ENCODE results near the gene MAN2A1.

Gene MAN2A1

DNA sequence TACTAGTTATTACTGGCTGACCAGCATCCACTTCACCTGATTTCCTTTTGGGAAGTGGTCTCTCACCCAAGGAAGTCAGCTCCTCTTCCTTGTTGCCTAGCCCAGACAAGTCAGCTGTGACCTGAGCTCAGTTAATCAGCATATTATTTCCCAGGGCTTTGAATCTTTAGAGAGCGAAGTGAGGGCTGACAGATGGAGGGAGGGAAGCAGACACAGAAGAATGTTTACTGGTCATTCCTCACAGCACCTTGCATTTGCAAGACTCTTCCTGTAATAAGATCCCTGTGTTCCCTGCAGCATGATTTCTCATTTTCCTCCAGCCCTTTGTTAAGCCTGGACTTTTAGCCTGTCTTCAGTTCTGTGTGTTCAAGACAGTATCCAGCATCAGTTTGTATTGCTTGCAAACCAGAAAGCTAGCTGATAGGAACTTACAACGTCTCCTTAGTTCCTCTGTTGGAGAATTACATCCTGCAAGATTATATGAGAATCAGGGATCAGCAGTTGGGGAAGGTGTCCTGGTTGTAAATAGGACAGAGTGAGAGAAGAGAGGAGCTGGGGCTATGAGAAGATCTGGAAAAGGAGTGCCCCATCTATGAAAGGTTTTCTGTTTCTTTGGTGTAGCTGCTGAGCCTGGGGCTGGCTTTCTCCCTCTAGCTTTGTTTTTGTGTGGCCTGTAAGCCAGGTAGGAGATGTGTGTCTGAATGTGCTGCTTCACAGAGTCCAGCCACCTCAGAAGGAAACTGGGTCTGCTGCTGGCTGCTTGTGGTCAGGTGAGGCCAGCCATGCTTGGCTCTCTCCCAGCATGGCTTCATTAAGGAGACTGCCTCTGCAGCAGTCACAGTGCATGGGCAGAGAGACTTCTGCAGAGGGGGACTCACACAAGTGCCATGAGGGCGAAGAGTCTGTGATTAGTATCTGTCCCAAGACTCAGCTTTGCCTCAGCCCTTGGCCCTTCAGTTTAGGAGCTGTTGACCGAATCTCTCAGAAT, 50.3 kb downstream of the MAN2A1 start:
- TF ChIP-seq CTCF (IDR thresholded peaks at IDR 0.05; ENCODE audit: extremely low read depth, missing control alignments), result no peak
- peak; percentile 4 for DNase-seq (ENCODE audit: low spot score)

DNA sequence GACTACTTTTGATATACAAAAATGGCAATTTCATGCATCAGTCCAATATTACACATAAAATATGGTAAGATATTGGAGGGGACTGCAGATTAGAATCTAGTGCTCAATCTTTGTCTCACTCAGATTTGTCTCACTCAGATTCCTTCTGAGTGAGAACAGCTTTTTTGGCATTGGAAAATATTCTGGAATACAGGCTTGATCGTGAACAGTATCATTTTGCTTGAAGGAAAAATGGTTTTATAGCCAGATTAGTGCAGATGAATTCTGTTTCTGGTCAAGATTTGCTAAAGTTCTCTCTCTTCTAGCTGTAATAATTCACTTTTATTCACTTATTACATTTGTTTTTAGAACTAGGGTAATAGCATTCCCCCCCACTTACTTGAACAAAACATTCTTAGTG, 51.2 kb downstream of the MAN2A1 start:
- TF ChIP-seq CTCF (IDR thresholded peaks at IDR 0.05; ENCODE audit: extremely low read depth, missing control alignments), result no peak
- DNase-seq (ENCODE audit: low spot score), result no peak

- DNase-seq (ENCODE audit: low spot score), result no peak
- no peak for TF ChIP-seq CTCF (IDR thresholded peaks at IDR 0.05; ENCODE audit: extremely low read depth, missing control alignments)
Measured at GRCh38 chr5:109741390-109741789, 51.7 kb downstream of the MAN2A1 start.

GRCh38 chr5:109743041-109743531, 53.4 kb downstream of the MAN2A1 start:
- DNase-seq (ENCODE audit: low spot score), result no peak
- TF ChIP-seq CTCF (IDR thresholded peaks at IDR 0.05; ENCODE audit: extremely low read depth, missing control alignments), result no peak

- DNase-seq (ENCODE audit: low spot score), result no peak
Measured at GRCh38 chr5:109743770-109744212, 54.1 kb downstream of the MAN2A1 start.

GRCh38 chr5:109744261-109744660, 54.5 kb downstream of the MAN2A1 start:
- no peak for DNase-seq (ENCODE audit: low spot score)
- TF ChIP-seq CTCF (IDR thresholded peaks at IDR 0.05; ENCODE audit: extremely low read depth, missing control alignments), result no peak

More at GRCh38 chr5:109743770-109744212, 54.1 kb downstream of the MAN2A1 start:
- no peak for TF ChIP-seq CTCF (IDR thresholded peaks at IDR 0.05; ENCODE audit: extremely low read depth, missing control alignments)

DNA sequence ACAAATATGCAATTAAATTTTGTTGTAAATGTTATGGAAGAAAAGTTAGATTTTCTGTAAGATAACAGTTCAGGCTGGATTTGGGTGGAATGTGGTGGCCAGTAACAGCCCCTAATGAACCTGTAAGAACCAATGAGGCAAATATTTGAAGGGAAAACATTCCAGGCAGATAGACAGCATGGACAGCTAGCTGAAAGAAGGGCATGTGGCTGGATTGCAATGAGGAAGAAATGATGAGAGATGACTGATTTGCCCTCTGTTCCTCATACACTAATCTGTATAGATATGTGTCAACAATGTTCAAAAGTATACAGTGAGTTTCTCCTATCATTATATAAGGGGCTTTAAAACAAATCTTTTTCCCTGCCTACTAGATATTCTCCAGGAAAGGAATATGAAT, 58.8 kb downstream of the MAN2A1 start:
- TF ChIP-seq CTCF (IDR thresholded peaks at IDR 0.05; ENCODE audit: extremely low read depth, missing control alignments), result no peak

More for the DNA sequence above, 58.8 kb downstream of the MAN2A1 start:
- DNase-seq (ENCODE audit: low spot score), result no peak

Measured in GM20000 (cell line).